ENCODE data around the gene USP34.
A peak's percentile ranks its signal among the peaks of the same experiment; 100 is the strongest.
"Not testable (repeated sequence)": the region's sequence is repeated elsewhere in the genome, so short reads cannot be mapped to it uniquely, and the experiment has no call there.

Gene USP34

GRCh38 chr2:61470965-61471904 lies at the start of gene USP34:
Gene USP34, minus strand, starts transcription at chr2:61471087. Its CDS starts 395 bp downstream, at chr2:61470692.
- DNase-seq = peak; percentile 96

- DNase-seq = no peak
Measured at GRCh38 chr2:61520261-61520660, 49.4 kb upstream of the USP34 start.

GRCh38 chr2:61512768-61513398 lies 42.0 kb upstream of the USP34 start:
- no peak for DNase-seq

- no peak for DNase-seq
Measured at GRCh38 chr2:61510674-61511671, 40.1 kb upstream of the USP34 start.

GRCh38 chr2:61504949-61505348 lies 34.1 kb upstream of the USP34 start:
- DNase-seq = no peak

- DNase-seq = no peak
Measured at GRCh38 chr2:61499060-61499459, 28.2 kb upstream of the USP34 start.

- DNase-seq = no peak
Measured at GRCh38 chr2:61493523-61493942, 22.6 kb upstream of the USP34 start.

- no peak for DNase-seq
Measured at GRCh38 chr2:61492476-61492875, 21.6 kb upstream of the USP34 start.

- DNase-seq = no peak
Measured at GRCh38 chr2:61485281-61485680, 14.4 kb upstream of the USP34 start.

- DNase-seq = no peak
Measured at GRCh38 chr2:61478086-61478485, 7.2 kb upstream of the USP34 start.

GRCh38 chr2:61476929-61477589 lies 6.2 kb upstream of the USP34 start:
- not testable (repeated sequence) for DNase-seq

GRCh38 chr2:61471905-61472805 lies 1.3 kb upstream of the USP34 start:
- peak; percentile 76 for DNase-seq

GRCh38 chr2:61470122-61470951 lies 550 bp downstream of the USP34 start:
- DNase-seq = peak; percentile 90

- peak; percentile 73 for DNase-seq
Measured at GRCh38 chr2:61469424-61470121, 1.3 kb downstream of the USP34 start.

- DNase-seq = not testable (repeated sequence)
Measured at GRCh38 chr2:61468231-61468630, 2.7 kb downstream of the USP34 start.

- peak; percentile 28 for DNase-seq
Measured at GRCh38 chr2:61465045-61465444, 5.8 kb downstream of the USP34 start.

GRCh38 chr2:61463769-61464475 lies 7.0 kb downstream of the USP34 start:
- peak; percentile 59 for DNase-seq

- DNase-seq = no peak
Measured at GRCh38 chr2:61461404-61461803, 9.5 kb downstream of the USP34 start.

GRCh38 chr2:61460163-61460562 lies 10.7 kb downstream of the USP34 start:
- no peak for DNase-seq
